Liver (tissue), 3 donors: ENCODE data around the gene SGIP1.

Source experiments
- GABPA ChIP-seq, 2 donors: IDR thresholded peaks in 1 of 2; conservative IDR thresholded peaks in 1 of 2; 2 replicates each; pipeline ENCODE4 v1.6.1; 2016; ENCODE audit warnings: antibody characterized with exemption in 2 of 2, mild to moderate bottlenecking in 1 of 2, moderate library complexity in 1 of 2
- HNF4G ChIP-seq: IDR thresholded peaks from 2 replicates; pipeline ENCODE4 v1.6.1; 2016; ENCODE audit warnings: antibody characterized with exemption
- JUND ChIP-seq, 2 donors: IDR thresholded peaks; 2 replicates each; pipeline ENCODE4 v1.6.1; 2016; ENCODE audit warnings: antibody characterized with exemption in 2 of 2
- MAX ChIP-seq: IDR thresholded peaks from 2 replicates; pipeline ENCODE4 v1.6.1; 2016; ENCODE audit warnings: antibody characterized with exemption
- SP1 ChIP-seq: IDR thresholded peaks from 2 replicates; pipeline ENCODE4 v1.6.1; 2018; ENCODE audit warnings: antibody characterized with exemption, mild to moderate bottlenecking
- YY1 ChIP-seq: IDR thresholded peaks from 2 replicates; pipeline ENCODE4 v1.6.1; 2016; ENCODE audit warnings: antibody characterized with exemption, mild to moderate bottlenecking
- ZBTB33 ChIP-seq: IDR thresholded peaks from 2 replicates; pipeline ENCODE4 v1.6.1; 2016; ENCODE audit warnings: antibody characterized with exemption
- TF ChIP-seq, protein P1 (sequence below): fragments of 150-350 bp; IDR thresholded peaks from 2 replicates; pipeline ENCODE4 v1.5.1; 2017; ENCODE audit warnings: improper control_type of control experiment, low read depth, low read length; ENCODE audit not compliant: missing input control
- donor health status: healthy.
- donor health status: healthy.

DNA sequence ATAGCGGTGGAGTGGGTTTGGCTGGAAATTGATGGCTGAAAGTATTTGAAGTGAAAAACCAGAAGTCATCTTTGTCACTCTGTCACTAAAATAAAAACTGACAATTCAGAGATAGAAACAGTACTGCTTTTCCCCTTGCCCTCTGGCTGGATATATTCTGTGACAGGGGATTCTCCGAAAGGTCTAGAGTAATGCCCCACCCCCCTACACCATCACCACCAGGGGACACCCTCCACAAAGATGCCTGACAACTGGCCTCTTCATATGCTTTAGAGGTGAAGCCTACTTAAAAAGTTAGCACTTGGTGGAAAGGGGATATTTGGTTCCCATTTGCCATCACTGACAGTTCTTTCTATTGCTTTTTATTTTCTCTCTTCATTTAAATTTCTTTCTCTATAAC, 73.5 kb downstream of the SGIP1 start:
- TF ChIP-seq GABPA (IDR thresholded peaks at IDR 0.05 in 1 of 2, conservative IDR thresholded peaks at IDR 0.05 in 1 of 2), result no peak
- TF ChIP-seq YY1, result no peak
- TF ChIP-seq, protein P1, sequence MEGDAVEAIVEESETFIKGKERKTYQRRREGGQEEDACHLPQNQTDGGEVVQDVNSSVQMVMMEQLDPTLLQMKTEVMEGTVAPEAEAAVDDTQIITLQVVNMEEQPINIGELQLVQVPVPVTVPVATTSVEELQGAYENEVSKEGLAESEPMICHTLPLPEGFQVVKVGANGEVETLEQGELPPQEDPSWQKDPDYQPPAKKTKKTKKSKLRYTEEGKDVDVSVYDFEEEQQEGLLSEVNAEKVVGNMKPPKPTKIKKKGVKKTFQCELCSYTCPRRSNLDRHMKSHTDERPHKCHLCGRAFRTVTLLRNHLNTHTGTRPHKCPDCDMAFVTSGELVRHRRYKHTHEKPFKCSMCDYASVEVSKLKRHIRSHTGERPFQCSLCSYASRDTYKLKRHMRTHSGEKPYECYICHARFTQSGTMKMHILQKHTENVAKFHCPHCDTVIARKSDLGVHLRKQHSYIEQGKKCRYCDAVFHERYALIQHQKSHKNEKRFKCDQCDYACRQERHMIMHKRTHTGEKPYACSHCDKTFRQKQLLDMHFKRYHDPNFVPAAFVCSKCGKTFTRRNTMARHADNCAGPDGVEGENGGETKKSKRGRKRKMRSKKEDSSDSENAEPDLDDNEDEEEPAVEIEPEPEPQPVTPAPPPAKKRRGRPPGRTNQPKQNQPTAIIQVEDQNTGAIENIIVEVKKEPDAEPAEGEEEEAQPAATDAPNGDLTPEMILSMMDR, result no peak
- TF ChIP-seq JUND (IDR thresholded peaks at IDR 0.05), result no peak
- no peak for TF ChIP-seq ZBTB33
- TF ChIP-seq HNF4G, result no peak
- no peak for TF ChIP-seq MAX
- TF ChIP-seq SP1, result no peak
